Thyroid gland (tissue), 4 donors: Measurements from ENCODE around the gene MET.

Source experiments
- POLR2A ChIP-seq, 2 donors: fragments of 450-650 bp; IDR thresholded peaks; one replicate each; pipeline ENCODE4 v1.6.1; 2017; ENCODE audit warnings: antibody characterized with exemption in 2 of 2, mild to moderate bottlenecking in 2 of 2, moderate library complexity in 1 of 2
- TF ChIP-seq, protein P1 (sequence below), 6 experiments: fragments of 200-600 bp in 3 of 6; fragments of 450-650 bp in 3 of 6; sonication (generic) in 3 of 6; IDR thresholded peaks; one replicate each; pipeline ENCODE4 v1.5.1; 2016 to 2019; ENCODE audit warnings: antibody characterized with exemption in 6 of 6, mild to moderate bottlenecking in 2 of 6, inconsistent platforms in 1 of 6, moderate library complexity in 1 of 6

DNA sequence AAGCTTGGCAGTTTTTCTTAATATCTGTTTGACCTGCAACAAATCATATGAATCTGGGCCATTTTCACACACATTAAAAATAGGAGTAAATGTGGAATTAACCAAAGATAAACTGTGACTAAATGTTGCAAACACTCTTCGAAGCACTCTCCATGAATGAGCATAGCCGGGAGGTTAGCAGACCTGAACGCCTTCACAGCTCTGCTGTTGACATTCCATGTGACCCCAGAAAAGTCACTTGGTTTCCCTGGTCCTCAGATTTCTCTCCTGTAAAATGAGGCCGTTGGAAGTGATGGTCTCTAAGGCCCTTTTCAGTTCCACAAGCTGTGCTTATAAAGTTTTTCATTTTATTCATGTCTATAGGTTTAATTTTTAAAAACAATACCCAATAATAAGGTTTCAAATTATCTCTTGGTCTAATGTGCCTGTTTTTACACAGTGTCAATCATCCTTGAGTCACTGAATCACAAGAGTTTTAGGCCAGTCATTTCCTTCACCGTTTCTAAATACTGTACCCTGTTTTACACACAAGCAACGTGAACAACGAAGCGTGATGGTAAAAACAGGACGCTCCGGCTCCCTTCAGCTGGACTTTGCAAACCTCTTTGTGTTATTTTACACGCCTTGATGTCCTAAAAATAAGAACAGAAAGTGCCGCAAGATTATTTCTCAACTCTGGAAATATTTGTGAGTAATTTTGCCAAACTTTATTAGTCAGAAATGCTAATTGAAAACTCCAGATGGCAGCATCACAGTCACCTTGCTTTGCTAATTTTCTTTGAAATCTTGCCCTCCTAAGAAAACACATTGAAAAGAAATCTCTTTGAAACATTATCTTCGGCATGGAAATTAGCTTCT lies 38.6 kb upstream of the MET start:
- TF ChIP-seq, protein P1, sequence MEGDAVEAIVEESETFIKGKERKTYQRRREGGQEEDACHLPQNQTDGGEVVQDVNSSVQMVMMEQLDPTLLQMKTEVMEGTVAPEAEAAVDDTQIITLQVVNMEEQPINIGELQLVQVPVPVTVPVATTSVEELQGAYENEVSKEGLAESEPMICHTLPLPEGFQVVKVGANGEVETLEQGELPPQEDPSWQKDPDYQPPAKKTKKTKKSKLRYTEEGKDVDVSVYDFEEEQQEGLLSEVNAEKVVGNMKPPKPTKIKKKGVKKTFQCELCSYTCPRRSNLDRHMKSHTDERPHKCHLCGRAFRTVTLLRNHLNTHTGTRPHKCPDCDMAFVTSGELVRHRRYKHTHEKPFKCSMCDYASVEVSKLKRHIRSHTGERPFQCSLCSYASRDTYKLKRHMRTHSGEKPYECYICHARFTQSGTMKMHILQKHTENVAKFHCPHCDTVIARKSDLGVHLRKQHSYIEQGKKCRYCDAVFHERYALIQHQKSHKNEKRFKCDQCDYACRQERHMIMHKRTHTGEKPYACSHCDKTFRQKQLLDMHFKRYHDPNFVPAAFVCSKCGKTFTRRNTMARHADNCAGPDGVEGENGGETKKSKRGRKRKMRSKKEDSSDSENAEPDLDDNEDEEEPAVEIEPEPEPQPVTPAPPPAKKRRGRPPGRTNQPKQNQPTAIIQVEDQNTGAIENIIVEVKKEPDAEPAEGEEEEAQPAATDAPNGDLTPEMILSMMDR (IDR thresholded peaks at IDR 0.05), result peak in 2 of 6 experiments; percentile 11 to 33
- no peak for TF ChIP-seq POLR2A (IDR thresholded peaks at IDR 0.05)
